Activated T-helper 1 cell treated with anti-CD3 and anti-CD28 coated beads, Interleukin-12 subunit alpha, Interleukin-12 subunit beta, Interleukin-2, Interleukin-4 antibody, amounts not matched to agents 30 ng/mL and 10 ng/mL and 1 ng/mL, durations not matched to agents 14 hours and 24 hours and 36 hours (primary cell): Measurements from ENCODE around the gene HTRA2. TPM values are rescaled to one million over a fixed set of nuclear protein-coding genes. Genes with fewer than 3 reads are reported as not detected.
A peak's percentile ranks its signal among the peaks of the same experiment; 100 is the strongest.

Source experiments
- DNase-seq: peaks from one replicate; pipeline ENCODE4 v3.0.0; 2021; ENCODE audit warnings: low spot score
- H3K27ac Mint-ChIP-seq: one replicate; pipeline ENCODE4 v1.8.0; 2021; ENCODE audit warnings: mild to moderate bottlenecking, mixed read lengths
- H3K27me3 Mint-ChIP-seq: one replicate; pipeline ENCODE4 v1.8.0; 2022; ENCODE audit warnings: mild to moderate bottlenecking, moderate library complexity, mixed read lengths; ENCODE audit not compliant: insufficient read depth
- H3K36me3 Mint-ChIP-seq: one replicate; pipeline ENCODE4 v1.8.0; 2021; ENCODE audit warnings: low read depth, mixed read lengths
- H3K4me1 Mint-ChIP-seq: one replicate; pipeline ENCODE4 v1.8.0; 2021; ENCODE audit warnings: low read depth, mixed read lengths
- H3K4me3 Mint-ChIP-seq: one replicate; pipeline ENCODE4 v1.8.0; 2021; ENCODE audit warnings: mild to moderate bottlenecking, moderate library complexity, mixed read lengths
- H3K9me3 Mint-ChIP-seq: one replicate; pipeline ENCODE4 v1.8.0; 2021; ENCODE audit warnings: mixed read lengths
- intact Hi-C: fragments of 100-400 bp; cut with micrococcal nuclease; formaldehyde crosslinking; loops from one replicate; pipeline ENCODE4 v1.15.1; 2024
- total RNA-seq: library from RNA; stranded (reverse); gene quantifications from 2 replicates; pipeline ENCODE4 v1.2.3, GENCODE V29; 2022

The HTRA2 gene
- total RNA-seq, 1 donor from 2014 or later: 57.3 TPM

DNA sequence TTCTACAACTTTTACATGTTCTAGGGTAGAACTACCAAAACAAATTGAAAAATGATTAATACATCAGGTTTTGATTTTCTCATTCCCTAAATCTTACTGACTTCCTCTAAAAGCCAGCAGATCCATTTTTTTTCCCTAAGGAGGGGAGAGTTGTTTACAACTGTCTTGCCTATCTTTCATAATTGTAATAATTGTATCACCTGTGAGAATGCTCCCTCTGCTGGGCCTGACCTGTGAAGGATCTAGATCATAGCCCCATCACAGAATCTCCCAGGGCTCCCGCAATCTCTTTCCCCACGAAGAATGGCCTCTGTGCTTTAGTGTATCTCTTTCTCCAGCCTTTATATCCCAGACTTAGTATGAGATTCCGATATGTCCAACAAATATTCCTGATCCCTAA, 14.9 kb downstream of the HTRA2 start:
- Mint-ChIP-seq H3K9me3 (no peaks in the 10 kb centered on the region), H3K27ac (no peak overlapping the region), H3K36me3 (no peaks in the 10 kb centered on the region), H3K27me3 (peaks cover 36% of the 10 kb centered on the region), H3K4me3 (no peak overlapping the region), H3K4me1 (peaks cover 8% of the 10 kb centered on the region)
- no peak for DNase-seq
- intact Hi-C loops: no loop called here

DNA sequence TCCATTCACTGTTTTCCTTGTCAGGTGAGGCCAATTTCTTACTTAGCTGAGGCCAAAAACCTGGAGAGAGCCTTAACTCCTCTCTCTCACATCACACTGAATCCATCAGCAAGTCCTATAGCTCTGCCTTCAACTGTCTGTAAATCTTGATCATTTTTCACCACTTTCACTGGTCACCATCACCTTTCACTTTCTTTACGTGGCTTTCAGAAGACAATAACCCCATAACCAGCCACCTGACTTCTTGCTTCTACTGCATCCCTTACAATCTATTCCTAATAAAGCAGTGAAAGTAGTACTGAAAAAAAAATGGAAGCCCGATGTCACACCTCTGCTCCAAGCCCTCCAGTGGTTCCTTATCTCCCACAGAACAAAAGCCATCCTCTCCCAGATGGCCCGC, 16.3 kb downstream of the HTRA2 start:
- H3K27me3 Mint-ChIP-seq: peaks cover 40% of the 10 kb centered on the region
- H3K4me1 Mint-ChIP-seq: peaks cover 15% of the 10 kb centered on the region
- H3K4me3 Mint-ChIP-seq: no peak overlapping the region
- H3K9me3 Mint-ChIP-seq: no peaks in the 10 kb centered on the region
- no peaks in the 10 kb centered on the region for H3K36me3 Mint-ChIP-seq
- no peak for DNase-seq
- no peak overlapping the region for H3K27ac Mint-ChIP-seq
- intact Hi-C loops: no loop called here

DNA sequence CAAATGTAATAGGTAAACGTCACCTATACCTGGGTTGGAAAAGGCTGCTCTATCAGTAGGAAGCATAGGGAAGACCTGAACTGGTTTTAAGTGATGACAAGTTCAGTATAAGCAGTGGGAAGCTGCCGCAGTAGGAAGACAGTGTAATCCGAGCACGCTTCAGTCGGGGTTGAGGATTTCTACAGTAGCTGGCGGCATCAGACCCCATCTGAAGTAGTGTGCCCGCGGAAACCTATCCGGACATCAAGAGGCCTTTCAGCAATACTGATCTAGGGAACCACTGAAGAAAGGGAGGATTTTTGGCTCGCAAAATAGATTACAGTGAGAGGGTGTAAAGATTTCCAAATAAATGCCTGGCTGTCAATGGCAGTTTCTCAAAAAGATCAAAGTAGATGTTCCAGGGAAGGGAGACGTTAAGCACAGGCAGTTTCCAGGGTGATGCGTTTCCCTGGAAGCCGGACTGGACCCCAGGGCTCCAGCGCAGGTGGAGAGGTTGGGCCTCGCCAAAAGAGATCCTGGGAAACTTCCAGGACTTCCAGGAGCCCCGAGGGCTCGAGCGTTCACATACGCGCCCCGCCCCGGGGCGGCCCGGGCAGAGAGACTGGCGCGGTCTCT, 18.7 kb downstream of the HTRA2 start:
- Mint-ChIP-seq H3K4me1 (peaks cover 20% of the 10 kb centered on the region), H3K9me3 (no peaks in the 10 kb centered on the region), H3K4me3 (peak overlapping the region; percentile 76), H3K27me3 (peaks cover 39% of the 10 kb centered on the region), H3K36me3 (no peaks in the 10 kb centered on the region), H3K27ac (peak overlapping the region; percentile 62)
- DNase-seq: no peak
- intact Hi-C loops: loop anchor here (1.0 kb wide), 1 partner anchor 17 kb away; no protein-coding TSS in a partner anchor

DNA sequence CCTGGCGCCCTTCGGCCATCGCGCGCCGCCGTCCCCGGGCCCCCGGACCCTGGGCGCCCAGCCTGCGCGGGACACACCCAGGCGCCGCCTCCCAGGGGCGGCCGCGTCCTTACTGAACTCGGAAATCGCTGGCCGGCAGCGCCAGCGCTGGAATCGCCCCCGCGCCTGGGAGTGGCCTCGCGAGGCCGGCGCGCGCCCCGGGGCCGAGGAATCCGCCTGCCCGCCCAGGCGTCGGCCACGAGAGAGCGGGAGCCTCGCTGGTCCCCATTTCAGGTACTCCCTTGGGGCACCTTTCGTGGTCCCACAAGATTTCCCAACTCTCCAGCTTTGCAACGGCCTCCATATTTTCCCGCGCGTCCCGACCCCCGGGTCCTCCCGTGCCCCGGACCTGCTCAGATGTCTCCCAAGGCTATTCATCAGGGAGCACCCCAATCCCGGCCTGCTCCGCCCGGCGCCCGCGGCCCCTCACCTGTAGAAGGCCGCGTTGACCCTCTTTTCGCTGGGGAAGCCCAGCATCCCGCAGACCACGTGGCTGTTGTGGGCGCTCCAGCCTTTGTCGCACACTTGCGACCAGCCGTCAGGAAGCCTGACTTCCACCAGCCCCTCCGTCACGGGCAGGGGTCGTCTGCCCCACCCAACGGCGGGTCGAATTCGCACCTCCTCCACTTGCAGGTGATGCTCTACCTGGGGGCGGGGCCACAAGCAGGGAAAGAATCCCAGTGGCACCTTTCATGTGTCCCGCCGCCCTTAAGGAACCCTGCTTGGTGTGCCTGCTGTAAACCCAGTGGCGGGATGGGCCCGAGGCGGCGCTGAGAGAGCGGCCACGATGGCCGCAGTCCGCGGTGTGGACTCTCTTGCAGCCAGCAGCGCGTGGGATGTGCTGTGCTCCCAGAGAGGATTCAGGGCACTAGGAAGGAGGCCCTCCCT, 19.4 kb downstream of the HTRA2 start:
- DNase-seq: peak; percentile 39
- Mint-ChIP-seq H3K36me3 (no peaks in the 10 kb centered on the region), H3K9me3 (no peaks in the 10 kb centered on the region), H3K4me3 (peak overlapping the region; percentile 78), H3K27ac (no peak overlapping the region), H3K27me3 (peaks cover 40% of the 10 kb centered on the region), H3K4me1 (peaks cover 20% of the 10 kb centered on the region)
- intact Hi-C loops: loop anchor here (1.0 kb wide), 1 partner anchor 18 kb away; no protein-coding TSS in a partner anchor

DNA sequence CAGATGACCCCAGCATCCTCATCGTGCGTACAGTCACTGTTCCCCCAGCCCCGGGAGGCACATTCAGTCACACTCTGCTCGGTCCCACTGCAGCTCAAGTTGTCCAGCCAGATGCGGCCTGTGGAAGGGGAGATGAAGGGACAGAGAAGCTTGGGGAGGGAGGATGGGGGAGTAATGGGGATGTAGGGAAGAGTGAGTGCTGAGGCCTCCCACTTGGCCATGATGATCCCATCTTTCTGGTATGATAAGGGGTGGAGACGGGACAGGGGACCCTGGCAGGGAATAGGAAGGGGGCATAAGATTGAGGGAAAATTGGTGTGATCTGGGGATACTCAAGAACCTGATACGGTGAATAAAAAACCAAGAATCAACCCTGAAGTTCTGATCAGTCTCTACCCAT, 20.5 kb downstream of the HTRA2 start:
- peak overlapping the region; percentile 65 for H3K4me3 Mint-ChIP-seq
- H3K27ac Mint-ChIP-seq: no peak overlapping the region
- H3K9me3 Mint-ChIP-seq: no peaks in the 10 kb centered on the region
- H3K27me3 Mint-ChIP-seq: peaks cover 30% of the 10 kb centered on the region
- H3K36me3 Mint-ChIP-seq: no peaks in the 10 kb centered on the region
- intact Hi-C loops: no loop called here
- no peak for DNase-seq
- H3K4me1 Mint-ChIP-seq: peaks cover 20% of the 10 kb centered on the region

DNA sequence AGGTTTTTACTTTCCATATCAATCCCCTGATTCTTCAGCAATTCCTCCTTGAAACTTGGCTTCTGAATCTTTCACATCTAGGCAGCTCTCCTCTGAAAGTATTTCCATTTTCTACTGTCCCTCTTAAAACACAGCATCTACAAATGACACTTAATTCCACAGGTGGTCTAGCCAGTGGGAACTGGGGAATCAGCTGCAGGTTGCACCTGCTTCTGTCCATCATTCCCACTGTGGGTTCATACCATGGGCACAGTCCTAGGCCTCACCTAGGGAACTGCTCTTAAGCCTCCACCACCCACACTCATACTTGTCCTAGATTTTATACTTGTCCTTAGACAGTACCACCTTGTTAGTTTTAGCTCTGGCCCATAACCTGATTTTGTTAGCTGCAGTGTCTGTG, 21.8 kb downstream of the HTRA2 start:
- H3K4me3 Mint-ChIP-seq: peak overlapping the region; percentile 16
- no peaks in the 10 kb centered on the region for H3K9me3 Mint-ChIP-seq
- H3K27me3 Mint-ChIP-seq: peaks cover 22% of the 10 kb centered on the region
- intact Hi-C loops: no loop called here
- peak overlapping the region; percentile 1 for H3K27ac Mint-ChIP-seq
- H3K4me1 Mint-ChIP-seq: peaks cover 26% of the 10 kb centered on the region
- no peak for DNase-seq
- H3K36me3 Mint-ChIP-seq: peaks cover under 1% of the 10 kb centered on the region

DNA sequence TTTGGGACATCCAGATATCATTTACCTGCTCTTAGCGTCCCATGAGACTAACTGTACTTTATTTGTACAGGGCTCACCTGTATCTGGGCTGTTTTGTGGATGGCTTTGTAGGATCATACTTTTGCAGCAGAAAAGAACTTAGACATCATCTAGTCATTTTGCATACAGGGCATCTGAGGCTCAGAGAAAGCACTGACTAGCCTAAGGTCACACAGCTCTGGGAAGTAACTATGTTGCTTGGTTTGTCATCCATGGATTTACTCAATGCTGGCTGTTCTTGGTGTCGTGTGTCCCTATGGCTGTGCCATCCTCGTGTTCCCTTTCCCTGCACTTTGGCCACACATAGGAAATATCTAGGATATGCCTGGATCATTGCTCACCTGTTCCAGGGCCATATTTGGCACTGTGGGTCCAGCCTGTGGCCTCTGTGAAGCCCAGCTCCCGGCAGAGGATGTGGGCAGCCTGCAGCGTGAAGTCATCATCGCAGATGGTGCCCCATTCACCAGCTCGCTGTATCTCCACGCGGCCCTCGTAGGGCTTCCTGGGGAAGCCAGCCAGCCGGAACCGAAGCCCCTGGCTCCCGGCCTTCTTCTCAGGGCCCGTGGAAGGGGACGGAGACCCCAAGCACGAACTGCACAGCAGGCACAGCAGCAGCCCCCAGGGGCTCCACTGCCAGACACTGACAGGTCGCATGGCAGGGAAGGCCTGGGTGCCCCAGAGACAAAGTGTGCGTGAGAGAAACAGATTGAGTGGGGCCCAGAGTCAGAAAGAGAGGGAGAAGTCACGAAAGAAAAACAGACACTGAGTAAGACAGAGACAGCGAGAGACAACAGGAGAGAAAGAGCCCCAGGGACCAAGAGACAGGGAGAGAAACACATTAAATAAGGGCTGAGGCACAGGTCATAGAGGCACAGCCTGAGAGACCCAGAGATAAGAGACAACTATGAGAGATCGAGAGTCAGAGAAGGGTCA, 22.5 kb downstream of the HTRA2 start:
- intact Hi-C loops: no loop called here
- Mint-ChIP-seq H3K27ac (peak overlapping the region; percentile 54), H3K9me3 (no peaks in the 10 kb centered on the region), H3K4me1 (peaks cover 33% of the 10 kb centered on the region), H3K27me3 (peaks cover 21% of the 10 kb centered on the region), H3K36me3 (peaks cover 8% of the 10 kb centered on the region), H3K4me3 (peak overlapping the region; percentile 44)
- DNase-seq: no peak

DNA sequence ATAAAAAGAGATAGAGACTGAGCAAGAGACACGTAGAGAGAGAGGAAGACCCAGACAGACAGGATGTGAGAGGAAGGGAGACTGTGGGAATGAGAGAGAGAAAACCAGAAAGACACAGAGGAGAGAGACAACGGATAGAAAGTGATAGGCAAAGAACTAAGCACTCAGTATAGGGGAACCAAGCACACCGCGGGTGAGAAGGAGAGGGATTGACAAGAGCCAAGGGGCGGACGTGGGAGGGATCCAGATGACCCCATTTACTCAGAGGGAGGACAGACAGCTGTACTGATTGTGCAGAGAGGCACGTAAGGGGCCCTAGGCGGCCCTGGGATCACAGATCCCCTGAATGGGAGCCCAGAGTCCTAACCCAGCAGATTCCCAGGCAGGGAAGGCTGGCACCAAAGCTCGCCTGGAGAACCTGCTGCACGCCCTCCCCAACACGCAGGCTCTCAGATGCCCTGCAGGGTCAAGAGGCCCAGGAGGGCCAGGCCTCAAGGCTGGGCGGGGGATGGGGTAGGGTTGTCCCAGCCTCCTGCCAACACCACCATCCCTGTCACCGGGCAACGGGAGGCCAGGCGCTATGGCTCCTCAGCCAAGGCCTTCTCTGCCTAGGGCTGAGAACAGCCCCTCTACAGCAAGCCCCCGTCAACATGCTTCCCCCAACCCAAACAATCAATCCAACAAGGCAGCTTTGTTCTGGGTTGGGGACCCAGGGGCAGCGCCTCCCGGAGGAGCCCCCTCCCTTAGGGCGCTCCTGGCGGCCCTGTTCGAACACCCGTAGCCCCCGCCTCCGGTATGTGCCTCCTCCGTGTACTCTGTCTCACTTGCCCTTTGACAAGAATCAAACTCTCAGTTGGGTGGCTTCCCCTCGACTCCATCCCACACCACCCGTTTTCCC, 23.4 kb downstream of the HTRA2 start:
- intact Hi-C loops: no loop called here

DNA sequence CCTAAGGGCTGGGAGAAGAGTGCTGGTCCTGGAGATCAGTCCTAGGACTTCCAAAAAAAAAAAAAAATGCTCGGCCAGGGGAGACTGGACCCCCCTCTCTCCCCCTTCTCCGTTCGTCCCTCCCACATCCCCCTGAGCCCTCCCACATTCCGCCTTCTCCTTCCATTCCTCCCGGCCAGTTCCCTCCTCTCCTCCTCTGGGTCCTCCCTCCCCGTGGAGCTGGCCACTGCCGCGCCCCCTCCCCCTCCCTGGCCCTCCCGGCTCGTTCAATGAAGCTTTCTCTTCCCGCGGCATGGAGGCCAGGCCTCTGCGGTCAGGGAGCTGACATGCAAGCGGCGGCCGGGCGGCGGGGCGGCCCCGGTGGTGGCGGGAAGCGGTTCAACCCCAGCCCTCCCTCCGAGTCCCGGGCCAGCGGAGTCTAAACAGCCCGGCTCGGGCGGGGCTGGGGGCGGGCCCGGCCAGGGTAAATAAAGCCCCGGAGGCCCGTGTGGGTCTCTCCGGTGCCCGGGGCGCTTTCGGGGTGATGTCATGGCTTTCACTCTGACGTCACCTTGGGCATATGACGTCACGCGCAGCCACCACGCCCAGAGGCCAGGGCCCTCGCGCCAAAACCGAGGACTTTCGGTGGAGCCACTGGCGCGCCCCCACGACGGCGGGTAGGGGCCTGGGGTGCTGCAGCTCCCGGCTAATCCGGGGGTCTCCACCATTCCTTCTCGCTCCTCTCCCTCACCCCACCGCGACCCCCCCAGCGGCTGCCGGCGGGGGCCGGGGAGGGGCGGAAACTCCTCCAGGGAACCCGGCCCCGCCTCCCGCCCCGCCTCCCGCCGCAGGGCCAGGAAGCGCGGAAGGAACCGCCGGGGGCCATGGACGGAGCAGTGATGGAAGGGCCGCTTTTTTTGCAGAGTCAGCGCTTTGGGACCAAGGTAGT, 24.4 kb downstream of the HTRA2 start, which contains the start of the genes DOK1 and LOXL3:
DOK1 (plus strand) TSS at position 829 of the 928 bp plus-strand sequence; CDS start at position 864, 35 bp downstream.
LOXL3 (minus strand) TSS at position 51 of the 928 bp plus-strand sequence. CDS start 1,308 bp downstream, outside the sequence.
- H3K27me3 Mint-ChIP-seq: peaks cover 11% of the 10 kb centered on the region
- DNase-seq: peak; percentile 79
- peaks cover 33% of the 10 kb centered on the region for H3K4me1 Mint-ChIP-seq
- peak within 1 kb of the TSS; percentile 96 for H3K27ac Mint-ChIP-seq
- peaks cover 13% of the 10 kb centered on the region for H3K36me3 Mint-ChIP-seq
- intact Hi-C loops: loop anchor here (1.0 kb wide), 5 partner anchors 24 to 817 kb away; partner anchors contain the start of genes PCGF1, SEMA4F, TPRKB and TTC31
- peak within 1 kb of the TSS; percentile 95 for H3K4me3 Mint-ChIP-seq
- H3K9me3 Mint-ChIP-seq: no peaks in the 10 kb centered on the region

More for the DNA sequence above, 23.4 kb downstream of the HTRA2 start:
- H3K36me3 Mint-ChIP-seq: peaks cover 13% of the 10 kb centered on the region
- no peak for DNase-seq
- peaks cover 34% of the 10 kb centered on the region for H3K4me1 Mint-ChIP-seq
- H3K4me3 Mint-ChIP-seq: peak overlapping the region; percentile 73
- no peaks in the 10 kb centered on the region for H3K9me3 Mint-ChIP-seq
- H3K27ac Mint-ChIP-seq: peak overlapping the region; percentile 79
- peaks cover 16% of the 10 kb centered on the region for H3K27me3 Mint-ChIP-seq

DNA sequence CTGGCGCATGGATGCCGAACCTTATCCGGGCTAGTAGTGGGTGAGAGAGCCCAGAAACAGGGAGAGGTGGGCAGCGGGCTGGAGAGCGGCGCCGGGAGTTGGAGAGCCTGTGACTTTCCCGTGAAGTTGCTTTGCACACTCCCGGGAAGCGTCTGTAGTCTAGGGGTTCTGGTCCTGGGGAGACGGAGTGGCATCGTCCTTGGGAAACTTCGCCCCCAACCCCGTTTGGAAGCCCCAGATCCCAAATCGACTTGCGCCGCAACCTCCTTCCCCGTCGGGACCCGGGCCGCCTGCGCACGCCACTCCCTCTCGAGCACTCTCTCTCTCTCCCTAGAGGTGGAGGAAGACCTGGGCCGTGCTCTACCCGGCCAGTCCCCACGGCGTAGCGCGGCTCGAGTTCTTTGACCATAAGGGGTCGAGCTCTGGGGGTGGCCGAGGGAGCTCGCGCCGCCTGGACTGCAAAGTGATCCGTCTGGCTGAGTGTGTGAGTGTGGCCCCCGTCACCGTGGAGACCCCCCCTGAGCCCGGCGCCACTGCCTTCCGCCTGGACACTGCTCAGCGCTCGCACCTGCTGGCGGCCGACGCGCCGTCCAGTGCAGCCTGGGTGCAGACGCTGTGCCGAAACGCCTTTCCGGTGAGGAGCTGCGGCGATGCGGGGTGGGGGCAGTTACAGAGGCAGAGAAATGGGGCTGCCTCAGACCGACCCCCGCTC, 25.2 kb downstream of the HTRA2 start:
- H3K27ac Mint-ChIP-seq: peak overlapping the region; percentile 96
- H3K4me1 Mint-ChIP-seq: peaks cover 32% of the 10 kb centered on the region
- H3K27me3 Mint-ChIP-seq: peaks cover 11% of the 10 kb centered on the region
- peak overlapping the region; percentile 95 for H3K4me3 Mint-ChIP-seq
- no peaks in the 10 kb centered on the region for H3K9me3 Mint-ChIP-seq
- DNase-seq: peak; percentile 39
- intact Hi-C loops: loop anchor here (1.0 kb wide), 8 partner anchors 11 to 818 kb away; partner anchors contain the start of genes PCGF1, SEMA4F, TPRKB and TTC31
- H3K36me3 Mint-ChIP-seq: peaks cover 13% of the 10 kb centered on the region
